Stimulated activated CD4-positive, alpha-beta T cell treated with anti-CD3 and anti-CD28 coated beads, Interleukin-15, amount 100 ng/mL, for 24 hours (primary cell): ENCODE measurements around the gene HBG2.

Source experiments
- DNase-seq: peaks from one replicate; pipeline ENCODE4 v3.0.0-alpha.2; 2020

HBG2 gene

DNA sequence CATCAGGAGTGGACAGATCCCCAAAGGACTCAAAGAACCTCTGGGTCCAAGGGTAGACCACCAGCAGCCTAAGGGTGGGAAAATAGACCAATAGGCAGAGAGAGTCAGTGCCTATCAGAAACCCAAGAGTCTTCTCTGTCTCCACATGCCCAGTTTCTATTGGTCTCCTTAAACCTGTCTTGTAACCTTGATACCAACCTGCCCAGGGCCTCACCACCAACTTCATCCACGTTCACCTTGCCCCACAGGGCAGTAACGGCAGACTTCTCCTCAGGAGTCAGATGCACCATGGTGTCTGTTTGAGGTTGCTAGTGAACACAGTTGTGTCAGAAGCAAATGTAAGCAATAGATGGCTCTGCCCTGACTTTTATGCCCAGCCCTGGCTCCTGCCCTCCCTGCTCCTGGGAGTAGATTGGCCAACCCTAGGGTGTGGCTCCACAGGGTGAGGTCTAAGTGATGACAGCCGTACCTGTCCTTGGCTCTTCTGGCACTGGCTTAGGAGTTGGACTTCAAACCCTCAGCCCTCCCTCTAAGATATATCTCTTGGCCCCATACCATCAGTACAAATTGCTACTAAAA lies 27.8 kb downstream of the HBG2 start, which contains the start of gene HBB:
TSS of gene HBB (minus strand) at position 340 of the 579 bp plus-strand sequence. CDS start at position 290, 50 bp downstream.
- no peak for DNase-seq

DNA sequence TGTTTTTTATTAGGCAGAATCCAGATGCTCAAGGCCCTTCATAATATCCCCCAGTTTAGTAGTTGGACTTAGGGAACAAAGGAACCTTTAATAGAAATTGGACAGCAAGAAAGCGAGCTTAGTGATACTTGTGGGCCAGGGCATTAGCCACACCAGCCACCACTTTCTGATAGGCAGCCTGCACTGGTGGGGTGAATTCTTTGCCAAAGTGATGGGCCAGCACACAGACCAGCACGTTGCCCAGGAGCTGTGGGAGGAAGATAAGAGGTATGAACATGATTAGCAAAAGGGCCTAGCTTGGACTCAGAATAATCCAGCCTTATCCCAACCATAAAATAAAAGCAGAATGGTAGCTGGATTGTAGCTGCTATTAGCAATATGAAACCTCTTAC lies 29.1 kb downstream of the HBG2 start:
- DNase-seq, result no peak

DNA sequence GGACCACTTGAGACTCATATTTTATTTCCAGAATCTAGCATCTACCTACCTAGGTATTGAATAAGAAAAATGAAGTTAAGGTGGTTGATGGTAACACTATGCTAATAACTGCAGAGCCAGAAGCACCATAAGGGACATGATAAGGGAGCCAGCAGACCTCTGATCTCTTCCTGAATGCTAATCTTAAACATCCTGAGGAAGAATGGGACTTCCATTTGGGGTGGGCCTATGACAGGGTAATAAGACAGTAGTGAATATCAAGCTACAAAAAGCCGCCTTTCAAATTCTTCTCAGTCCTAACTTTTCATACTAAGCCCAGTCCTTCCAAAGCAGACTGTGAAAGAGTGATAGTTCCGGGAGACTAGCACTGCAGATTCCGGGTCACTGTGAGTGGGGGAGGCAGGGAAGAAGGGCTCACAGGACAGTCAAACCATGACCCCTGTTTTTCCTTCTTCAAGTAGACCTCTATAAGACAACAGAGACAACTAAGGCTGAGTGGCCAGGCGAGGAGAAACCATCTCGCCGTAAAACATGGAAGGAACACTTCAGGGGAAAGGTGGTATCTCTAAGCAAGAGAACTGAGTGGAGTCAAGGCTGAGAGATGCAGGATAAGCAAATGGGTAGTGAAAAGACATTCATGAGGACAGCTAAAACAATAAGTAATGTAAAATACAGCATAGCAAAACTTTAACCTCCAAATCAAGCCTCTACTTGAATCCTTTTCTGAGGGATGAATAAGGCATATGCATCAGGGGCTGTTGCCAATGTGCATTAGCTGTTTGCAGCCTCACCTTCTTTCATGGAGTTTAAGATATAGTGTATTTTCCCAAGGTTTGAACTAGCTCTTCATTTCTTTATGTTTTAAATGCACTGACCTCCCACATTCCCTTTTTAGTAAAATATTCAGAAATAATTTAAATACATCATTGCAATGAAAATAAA lies 29.8 kb downstream of the HBG2 start:
- no peak for DNase-seq

DNA sequence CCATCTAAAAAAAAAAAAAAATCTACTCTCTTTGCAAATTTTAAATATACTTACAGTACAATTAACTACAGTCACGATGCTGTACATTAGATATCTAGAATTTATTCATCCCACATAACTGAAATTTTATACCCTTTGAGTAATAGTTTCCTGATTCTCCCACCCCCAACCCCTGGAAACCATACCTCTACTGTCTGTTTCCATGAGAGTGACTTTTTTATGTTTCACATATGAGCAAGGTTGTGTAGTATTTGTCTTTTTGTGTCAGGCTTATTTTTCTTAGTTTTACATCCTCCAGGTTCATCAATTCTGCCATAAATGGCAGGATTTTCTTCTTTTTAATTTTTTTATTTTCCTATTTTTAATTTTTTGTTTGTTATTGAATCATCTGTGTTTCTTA lies 30.9 kb downstream of the HBG2 start:
- no peak for DNase-seq

DNA sequence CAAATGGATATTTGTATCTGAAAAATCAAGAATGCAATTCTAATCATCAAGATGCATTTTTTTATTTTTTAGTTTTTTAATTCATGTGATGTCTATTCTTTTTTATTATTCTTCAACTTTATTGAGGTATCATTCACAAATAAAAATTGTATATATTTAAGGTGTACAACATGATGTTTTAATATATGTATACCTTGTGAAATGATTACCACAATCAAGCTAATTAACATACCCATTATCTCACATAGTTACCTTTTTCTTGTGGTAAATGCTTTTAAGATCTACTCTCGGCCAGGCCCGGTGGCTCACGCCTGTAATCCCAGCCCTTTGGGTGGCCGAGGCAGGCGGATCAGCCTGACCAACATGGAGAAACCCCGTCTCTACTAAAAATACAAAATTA lies 31.4 kb downstream of the HBG2 start:
- DNase-seq, result no peak

DNA sequence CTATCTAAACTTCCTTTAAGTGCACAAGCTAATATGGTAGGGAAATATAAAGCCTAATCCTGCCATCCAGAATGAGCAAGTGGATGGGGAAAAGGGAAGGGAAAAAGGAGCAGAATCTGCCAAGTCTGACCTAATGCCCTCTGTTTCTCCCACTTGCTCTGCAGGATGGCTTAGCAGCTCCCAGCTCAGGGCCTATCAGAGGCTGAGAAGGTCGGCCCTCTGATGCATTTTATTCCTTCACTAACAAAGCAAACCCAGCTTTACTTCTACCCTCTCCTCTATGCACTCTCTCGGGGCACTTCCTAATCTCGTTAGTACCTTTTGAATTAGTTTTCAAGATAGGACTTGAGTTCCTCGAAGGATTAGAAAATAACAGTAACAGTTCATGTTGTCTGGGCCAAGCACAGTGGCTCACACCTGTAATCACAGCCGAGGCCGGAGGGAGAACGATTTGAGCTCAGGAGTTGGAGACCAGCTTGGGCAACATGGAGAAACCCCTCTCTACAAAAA lies 44.1 kb downstream of the HBG2 start:
- DNase-seq, result no peak

DNA sequence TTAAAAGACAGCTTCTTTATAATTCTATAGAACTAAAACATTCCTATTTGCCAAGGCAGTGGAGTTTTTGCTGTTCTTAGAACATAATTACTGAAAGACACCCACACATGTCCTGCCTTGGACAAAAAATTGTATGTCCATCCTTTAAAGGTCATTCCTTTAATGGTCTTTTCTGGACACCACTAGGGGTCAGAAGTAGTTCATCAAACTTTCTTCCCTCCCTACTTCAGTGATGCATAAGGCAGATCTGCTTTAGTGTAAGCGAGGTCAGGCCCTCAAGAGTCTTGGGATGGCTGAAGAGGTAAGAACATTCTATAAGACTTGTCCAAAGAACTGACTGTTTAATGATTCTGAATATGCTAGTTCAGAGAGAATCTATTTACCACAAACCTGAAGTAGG lies 49.8 kb downstream of the HBG2 start:
- DNase-seq, result no peak

DNA sequence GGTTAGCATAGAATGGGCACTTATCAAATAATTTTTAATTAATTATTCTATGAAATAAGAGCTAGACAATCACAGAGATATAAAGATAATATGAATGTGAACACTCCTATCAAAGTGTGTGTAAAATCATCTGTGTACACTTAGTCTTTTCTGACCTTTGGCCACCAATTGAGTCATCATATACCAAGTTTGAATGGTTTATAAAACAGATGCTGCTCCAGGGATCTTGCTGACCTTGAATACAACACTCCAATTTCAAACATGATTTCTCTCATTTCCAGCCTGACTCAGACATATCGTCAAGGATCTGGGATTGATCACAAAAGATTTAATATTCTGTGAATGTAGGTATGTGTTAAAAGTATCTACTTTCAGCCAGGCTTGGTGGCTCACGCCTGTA lies 51.2 kb downstream of the HBG2 start:
- no peak for DNase-seq
